ENCODE results near the gene GDPD5.

The GDPD5 gene

GRCh38 chr11:75525433-75526191 is at the start of gene GDPD5:
TSS of gene GDPD5 (minus strand) at chr11:75525941. CDS start at chr11:75477735, 48,206 bp downstream.
- DNase-seq: peak; percentile 76
- H3K9me3 Mint-ChIP-seq: no peaks in the 10 kb centered on the region
- peaks cover 15 to 40% of the 10 kb centered on the region in 2 donors for H3K27me3 Mint-ChIP-seq
- H3K27ac Mint-ChIP-seq: peak within 1 kb of the TSS; percentile 87
- peak; percentile 83 to 91 for ATAC-seq (replicated peaks)
- H3K36me3 Mint-ChIP-seq: no peaks in the 10 kb centered on the region
- peaks cover 33 to 45% of the 10 kb centered on the region in 2 donors for H3K4me1 Mint-ChIP-seq
- H3K4me3 Mint-ChIP-seq: peak within 1 kb of the TSS; percentile 79 to 88

DNA sequence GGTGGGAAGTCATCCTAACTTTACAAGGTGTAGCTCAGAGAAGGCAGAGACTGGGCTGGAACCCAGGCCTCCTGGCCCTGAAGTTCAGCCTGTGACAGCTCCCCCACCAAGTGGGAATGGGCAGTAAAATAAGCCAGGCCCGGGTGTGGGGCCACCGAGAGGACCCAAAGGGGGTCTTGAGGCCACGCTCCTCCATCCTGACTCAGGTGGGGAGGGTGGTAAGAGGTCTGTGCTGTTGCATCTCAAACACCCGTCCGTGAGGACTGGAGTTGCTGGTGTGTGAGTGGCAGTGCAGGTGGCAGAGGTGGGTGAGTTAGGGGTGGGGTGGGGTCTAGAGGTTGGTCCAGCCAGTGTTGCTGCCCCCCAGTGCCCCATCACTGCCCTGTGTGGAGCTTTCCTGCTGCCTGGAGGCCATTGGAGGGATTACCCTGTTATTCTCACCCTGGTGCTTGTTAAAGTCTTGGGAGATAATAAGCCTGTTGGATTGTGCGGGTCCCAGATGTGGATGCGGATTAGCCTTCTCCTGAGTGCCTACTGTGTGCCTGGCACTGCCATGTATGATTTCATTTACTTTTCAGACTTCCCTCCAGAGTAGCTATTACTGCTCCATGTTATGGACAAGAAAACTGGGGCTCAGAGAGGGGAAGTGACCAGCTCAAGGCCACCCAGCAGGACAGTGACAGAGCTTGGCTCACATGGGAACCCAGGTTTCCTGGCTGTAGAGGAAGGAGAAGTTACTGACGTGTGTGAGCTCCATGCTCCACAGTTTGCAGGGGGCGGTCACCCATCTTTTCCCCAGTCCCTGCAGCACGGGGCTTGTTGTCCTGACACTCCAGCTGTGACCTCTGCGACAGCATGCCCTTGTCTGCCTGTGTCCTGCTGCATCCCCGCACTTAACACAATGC is 49.2 kb upstream of the GDPD5 start:
- Mint-ChIP-seq H3K36me3 (peaks cover 36 to 45% of the 10 kb centered on the region in 2 donors), H3K27ac (peak overlapping the region; percentile 14)

DNA sequence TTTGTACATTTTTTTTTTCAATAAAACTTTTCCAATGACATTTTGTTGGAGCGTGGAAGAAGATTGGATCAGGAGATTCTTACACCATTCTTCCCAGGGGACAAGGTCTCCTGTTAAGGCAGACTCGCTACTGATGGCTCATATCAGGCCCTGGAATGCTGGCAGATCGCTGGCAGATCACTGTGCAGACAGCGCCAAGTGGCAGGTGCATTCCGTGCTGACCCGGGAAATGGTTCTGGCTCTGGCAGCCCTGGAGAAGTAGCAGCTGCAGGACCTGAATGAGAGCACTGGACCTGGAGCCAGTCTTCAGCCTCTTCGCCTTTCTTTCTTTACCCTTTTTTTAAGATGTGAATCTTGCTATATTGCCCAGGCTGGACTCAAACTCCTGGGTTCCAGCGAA is 47.0 kb upstream of the GDPD5 start:
- no peak for ATAC-seq (replicated peaks)
- H3K9me3 Mint-ChIP-seq: peaks cover 6 to 10% of the 10 kb centered on the region in 2 donors

More for the DNA sequence above, 49.2 kb upstream of the GDPD5 start:
- DNase-seq (no peak), ATAC-seq (replicated peaks) (no peak)
- no peaks in the 10 kb centered on the region for H3K27me3 Mint-ChIP-seq
- H3K9me3 Mint-ChIP-seq: peaks cover 6 to 10% of the 10 kb centered on the region in 2 donors
- no peak overlapping the region for H3K4me3 Mint-ChIP-seq
- peaks cover 14 to 22% of the 10 kb centered on the region in 2 donors for H3K4me1 Mint-ChIP-seq

GRCh38 chr11:75571625-75572024 is 45.9 kb upstream of the GDPD5 start:
- Mint-ChIP-seq H3K36me3 (peaks cover 53 to 63% of the 10 kb centered on the region in 2 donors), H3K4me3 (no peak overlapping the region), H3K27me3 (no peaks in the 10 kb centered on the region), H3K4me1 (peaks cover 8 to 11% of the 10 kb centered on the region in 2 donors), H3K27ac (no peak overlapping the region), H3K9me3 (peaks cover 6 to 9% of the 10 kb centered on the region in 2 donors)
- no peak for DNase-seq
- ATAC-seq (replicated peaks): no peak

More for the DNA sequence above, 47.0 kb upstream of the GDPD5 start:
- no peak overlapping the region for H3K27ac Mint-ChIP-seq
- peaks cover 50 to 62% of the 10 kb centered on the region in 2 donors for H3K36me3 Mint-ChIP-seq
- no peak overlapping the region for H3K4me3 Mint-ChIP-seq
- no peak for DNase-seq
- H3K4me1 Mint-ChIP-seq: peaks cover 10 to 15% of the 10 kb centered on the region in 2 donors
- no peaks in the 10 kb centered on the region for H3K27me3 Mint-ChIP-seq

DNA sequence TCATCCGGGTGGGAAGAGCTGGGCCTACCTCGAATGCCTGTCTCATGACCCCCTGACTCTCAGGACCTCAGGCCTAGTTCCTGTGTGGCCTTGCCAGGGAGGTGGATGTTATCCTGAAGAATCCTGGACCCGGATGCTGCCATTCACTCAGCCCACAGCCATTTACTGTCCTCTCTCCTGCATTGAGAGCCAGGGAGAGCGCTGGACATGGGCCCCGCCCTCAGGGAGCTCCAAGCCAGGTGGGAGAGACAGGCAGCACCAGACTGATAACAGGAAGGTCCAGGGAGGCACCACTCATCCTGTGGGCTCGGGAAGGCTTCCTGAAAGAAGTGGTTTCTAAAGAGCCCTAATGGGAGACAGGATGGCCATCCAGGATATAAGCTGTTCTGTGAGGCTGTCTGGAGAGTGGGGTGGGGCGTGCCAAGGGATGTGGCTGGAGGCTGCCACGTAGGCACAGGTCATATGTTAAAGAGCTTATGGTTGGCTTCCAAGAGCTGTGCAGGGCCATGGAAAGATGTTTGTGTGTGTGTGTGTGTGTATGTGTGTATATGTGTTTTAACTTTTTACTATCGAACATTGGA is 44.9 kb upstream of the GDPD5 start:
- peaks cover 49 to 59% of the 10 kb centered on the region in 2 donors for H3K36me3 Mint-ChIP-seq
- ATAC-seq (replicated peaks) (no peak), DNase-seq (no peak)
- H3K27ac Mint-ChIP-seq: no peak overlapping the region
- H3K4me3 Mint-ChIP-seq: no peak overlapping the region
- peaks cover 0 to under 1% of the 10 kb centered on the region in 2 donors for H3K9me3 Mint-ChIP-seq
- H3K27me3 Mint-ChIP-seq: no peaks in the 10 kb centered on the region
- H3K4me1 Mint-ChIP-seq: peaks cover 0 to 1% of the 10 kb centered on the region in 2 donors

- no peak overlapping the region for H3K27ac Mint-ChIP-seq
- H3K4me1 Mint-ChIP-seq: peaks cover 2 to 11% of the 10 kb centered on the region in 2 donors
- peaks cover 40 to 54% of the 10 kb centered on the region in 2 donors for H3K36me3 Mint-ChIP-seq
- ATAC-seq (replicated peaks) (no peak), DNase-seq (no peak)
- H3K27me3 Mint-ChIP-seq: no peaks in the 10 kb centered on the region
- no peaks in the 10 kb centered on the region for H3K9me3 Mint-ChIP-seq
- no peak overlapping the region for H3K4me3 Mint-ChIP-seq
Measured at GRCh38 chr11:75568616-75569219, 43.0 kb upstream of the GDPD5 start.

DNA sequence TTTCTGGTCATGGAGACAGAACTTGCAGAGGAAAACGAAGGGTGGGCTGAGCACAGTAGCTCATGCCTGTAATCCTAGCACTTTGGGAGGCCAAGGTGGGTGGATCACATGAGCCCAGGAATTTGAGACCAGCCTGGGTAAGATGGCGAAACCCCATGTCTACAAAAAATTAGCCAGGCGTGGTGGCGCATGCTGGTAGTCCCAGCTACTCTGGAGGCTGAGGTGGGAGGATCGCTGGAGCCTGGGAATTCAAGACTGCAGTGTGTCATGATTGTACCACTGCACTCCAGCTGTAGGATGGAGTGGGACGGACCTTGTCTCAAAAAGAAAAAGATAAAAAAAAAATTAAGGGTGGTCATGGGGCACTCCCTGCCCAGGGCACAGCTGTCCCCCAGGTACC is 42.2 kb upstream of the GDPD5 start:
- DNase-seq: no peak
- peaks cover 5 to 17% of the 10 kb centered on the region in 2 donors for H3K4me1 Mint-ChIP-seq
- H3K36me3 Mint-ChIP-seq: peaks cover 34 to 49% of the 10 kb centered on the region in 2 donors
- H3K9me3 Mint-ChIP-seq: no peaks in the 10 kb centered on the region
- H3K4me3 Mint-ChIP-seq: no peak overlapping the region
- ATAC-seq (replicated peaks): no peak
- H3K27ac Mint-ChIP-seq: no peak overlapping the region
- no peaks in the 10 kb centered on the region for H3K27me3 Mint-ChIP-seq

GRCh38 chr11:75566763-75567279 is 41.1 kb upstream of the GDPD5 start:
- Mint-ChIP-seq H3K27me3 (no peaks in the 10 kb centered on the region), H3K36me3 (peaks cover 29 to 38% of the 10 kb centered on the region in 2 donors), H3K4me3 (no peak overlapping the region), H3K9me3 (no peaks in the 10 kb centered on the region), H3K27ac (no peak overlapping the region), H3K4me1 (peaks cover 9 to 28% of the 10 kb centered on the region in 2 donors)
- ATAC-seq (replicated peaks) (no peak), DNase-seq (no peak)

- Mint-ChIP-seq H3K4me3 (no peak overlapping the region), H3K27me3 (no peaks in the 10 kb centered on the region), H3K36me3 (peaks cover 23 to 32% of the 10 kb centered on the region in 2 donors), H3K4me1 (peaks cover 13 to 35% of the 10 kb centered on the region in 2 donors), H3K27ac (no peak overlapping the region), H3K9me3 (no peaks in the 10 kb centered on the region)
- no peak for DNase-seq
- no peak for ATAC-seq (replicated peaks)
Measured at GRCh38 chr11:75565916-75566762, 40.4 kb upstream of the GDPD5 start.

GRCh38 chr11:75565221-75565814 is 39.6 kb upstream of the GDPD5 start:
- Mint-ChIP-seq H3K27ac (no peak overlapping the region), H3K9me3 (no peaks in the 10 kb centered on the region), H3K4me1 (peaks cover 14 to 37% of the 10 kb centered on the region in 2 donors), H3K27me3 (no peaks in the 10 kb centered on the region), H3K4me3 (no peak overlapping the region), H3K36me3 (peaks cover 21 to 27% of the 10 kb centered on the region in 2 donors)
- ATAC-seq (replicated peaks) (no peak), DNase-seq (no peak)

DNA sequence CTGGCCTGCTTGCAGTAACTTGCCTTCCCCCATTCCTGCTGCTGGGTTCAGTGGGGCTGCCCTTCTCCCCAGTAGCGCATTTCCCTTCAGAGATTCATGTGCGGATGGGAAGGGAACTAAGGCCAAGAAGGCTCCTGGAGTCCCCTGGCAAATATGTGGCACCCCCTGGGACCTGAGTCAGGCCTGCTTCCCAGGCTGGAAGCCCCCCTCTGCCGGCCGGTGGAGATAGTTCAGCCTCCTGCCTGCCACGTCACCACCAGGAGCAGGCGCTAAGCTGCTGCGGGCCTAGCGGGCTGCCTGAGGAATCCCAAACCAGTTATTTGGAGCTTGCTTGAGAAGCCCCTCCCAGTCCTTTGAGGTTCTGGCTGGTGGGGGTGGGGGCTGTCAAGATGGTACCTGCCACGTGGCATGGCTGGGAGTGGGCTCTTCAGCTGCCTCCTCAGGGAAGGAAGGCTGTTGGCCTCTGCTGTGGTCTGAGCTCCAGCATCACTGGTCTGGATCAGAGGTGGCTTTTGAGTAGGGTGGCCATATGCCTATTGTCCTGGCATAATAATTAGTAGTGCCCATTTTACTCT is 38.3 kb upstream of the GDPD5 start:
- H3K4me1 Mint-ChIP-seq: peaks cover 14 to 37% of the 10 kb centered on the region in 2 donors
- peak overlapping the region; percentile 99 to 100 for H3K4me3 Mint-ChIP-seq
- H3K27ac Mint-ChIP-seq: no peak overlapping the region
- H3K27me3 Mint-ChIP-seq: peaks cover 5 to 6% of the 10 kb centered on the region in 2 donors
- ATAC-seq (replicated peaks): no peak
- H3K9me3 Mint-ChIP-seq: no peaks in the 10 kb centered on the region
- peaks cover 20% of the 10 kb centered on the region in 2 donors for H3K36me3 Mint-ChIP-seq
- DNase-seq: no peak

DNA sequence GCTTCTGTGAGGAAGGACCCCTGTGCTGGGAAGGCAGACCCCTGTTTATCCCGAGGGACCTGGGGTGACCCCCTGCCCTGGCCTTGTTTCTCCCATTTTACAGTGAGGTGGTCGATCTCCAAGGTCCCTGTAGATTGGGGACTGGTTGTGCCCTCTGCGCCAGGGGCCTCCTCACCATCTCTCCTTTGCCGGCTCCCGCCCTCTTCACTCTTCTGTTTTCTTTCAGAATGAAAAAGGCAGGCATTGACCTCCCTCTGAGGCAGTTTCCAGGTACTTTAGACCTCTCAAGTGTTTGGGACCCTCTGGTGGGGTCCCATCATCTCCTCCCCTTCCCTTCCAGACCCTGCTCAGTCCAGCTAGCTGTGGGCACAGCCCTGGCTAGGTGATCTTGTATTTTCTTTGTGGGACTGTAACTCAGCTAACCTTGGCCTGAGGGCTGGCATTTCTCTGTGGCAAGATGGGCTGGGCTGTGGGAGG is 37.8 kb upstream of the GDPD5 start:
- Mint-ChIP-seq H3K36me3 (peaks cover 15% of the 10 kb centered on the region in 2 donors), H3K9me3 (no peaks in the 10 kb centered on the region), H3K4me3 (peak overlapping the region; percentile 99 to 100), H3K4me1 (peaks cover 14 to 37% of the 10 kb centered on the region in 2 donors), H3K27ac (peak overlapping the region; percentile 79), H3K27me3 (peaks cover 5 to 7% of the 10 kb centered on the region in 2 donors)
- DNase-seq (no peak), ATAC-seq (replicated peaks) (no peak)
